Measurements from ENCODE around the gene ASTN2. TPM values are rescaled to one million over a fixed set of nuclear protein-coding genes. Genes with fewer than 3 reads are reported as not detected.

The ASTN2 gene
- total and polyA plus RNA-seq, 9 of the 15 experiments (the other 6 are each of a cell fraction or from before 2014, with no cell fraction given) = 0.56 to 3.5 (median 1.9) TPM

GRCh38 chr9:116504893-116505480 is 909.9 kb downstream of the ASTN2 start:
- no peak overlapping the region for H3K27ac ChIP-seq (ENCODE audit: extremely low read depth, low read depth, low read length)
- CTCF ChIA-PET (ENCODE audit: low intra/inter-chr PET ratio) = no interaction called here
- no peak overlapping the region for H3K4me3 ChIP-seq
- DNase-seq (ENCODE audit: extremely low read depth in 1 of 4, low spot score in 3 of 4) (no peak), FAIRE-seq (no peak), ATAC-seq (no peak)
- 16% methylated on average over 5 of the region's 5 CpGs for WGBS (ENCODE audit: insufficient coverage, low coverage, missing lambda C conversion rate)
- in situ Hi-C loops (cut with MboI) = no loop called here
- intact Hi-C loops (cut with micrococcal nuclease) = no loop called here
- H4K20me1 ChIP-seq (replicated peaks; ENCODE audit: control insufficient read depth, insufficient read depth, low read length) = no peaks in the 10 kb centered on the region
- POLR2A ChIA-PET = interaction anchor here (1.0 to 1.1 kb wide), 2 partner anchors 14 to 34 kb away, joined by 3 read pairs; no protein-coding TSS in a partner anchor
- no peaks in the 10 kb centered on the region for H3K79me2 ChIP-seq (ENCODE audit: control insufficient read depth, insufficient read depth, low read length)
- no TSS peak for BruUV-seq (replicated peaks)
- H3K27me3 ChIP-seq (ENCODE audit: control insufficient read depth in 2 of 2, insufficient read depth in 2 of 2, low read length in 2 of 2) = no peaks in the 10 kb centered on the region; a peak in 1 of 5 replicates
- H3K9me1 ChIP-seq (ENCODE audit: control insufficient read depth, insufficient read depth, low read length) = no peaks in the 10 kb centered on the region
- H3K9me3 ChIP-seq (replicated peaks; ENCODE audit: control insufficient read depth, insufficient read depth, low read depth, low read length) = no peaks in the 10 kb centered on the region
- H3K36me3 ChIP-seq (ENCODE audit: control insufficient read depth, insufficient read depth, low read length) = no peaks in the 10 kb centered on the region
- no peaks in the 10 kb centered on the region for H3K4me1 ChIP-seq (replicated peaks in 1 of 2; ENCODE audit: control insufficient read depth in 2 of 2, insufficient read depth in 2 of 2, low read length in 2 of 2)
- TF ChIP-seq CEBPB (tag; IDR thresholded peaks at IDR 0.05) (peak; percentile 92), PHB2 (IDR thresholded peaks at IDR 0.05; ENCODE audit: low read depth) (no peak), CEBPG (CRISPR knock-in tag; IDR thresholded peaks at IDR 0.05) (no peak), CEBPG (tag; conservative IDR thresholded peaks at IDR 0.05 in 1 of 2, IDR thresholded peaks at IDR 0.05 in 1 of 2) (peak; percentile 84 to 92)
- H3K9ac ChIP-seq (ENCODE audit: insufficient read depth in 1 of 2, low read depth in 2 of 2, low read length in 2 of 2) = no peak overlapping the region
- no peak overlapping the region for H2AFZ ChIP-seq (ENCODE audit: low read depth, low read length)
- no peak overlapping the region for H3K4me2 ChIP-seq (ENCODE audit: insufficient read depth, low read length)

GRCh38 chr9:116504081-116504480 is 910.8 kb downstream of the ASTN2 start:
- CTCF ChIA-PET (ENCODE audit: low intra/inter-chr PET ratio) = no interaction called here
- 6% methylated on average over 3 of the region's 3 CpGs for WGBS (ENCODE audit: insufficient coverage, low coverage, missing lambda C conversion rate)
- intact Hi-C loops (cut with micrococcal nuclease) = no loop called here
- ATAC-seq = no peak
- POLR2A ChIA-PET = interaction anchor here (1.1 kb wide), 1 partner anchor 13 kb away, joined by 3 read pairs; no protein-coding TSS in a partner anchor
- TF ChIP-seq FOXA1 (IDR thresholded peaks at IDR 0.05; ENCODE audit: borderline replicate concordance) = no peak
- Histone ChIP-seq H3K79me2 (ENCODE audit: control insufficient read depth, insufficient read depth, low read length) (no peaks in the 10 kb centered on the region), H3K36me3 (ENCODE audit: control insufficient read depth, insufficient read depth, low read length) (no peaks in the 10 kb centered on the region), H3K9ac (ENCODE audit: insufficient read depth in 1 of 2, low read depth in 2 of 2, low read length in 2 of 2) (no peak overlapping the region), H3K4me1 (replicated peaks in 1 of 2; ENCODE audit: control insufficient read depth in 2 of 2, insufficient read depth in 2 of 2, low read length in 2 of 2) (no peaks in the 10 kb centered on the region), H3K27ac (ENCODE audit: extremely low read depth, low read depth, low read length) (no peak overlapping the region), H3K27me3 (ENCODE audit: control insufficient read depth in 2 of 2, insufficient read depth in 2 of 2, low read length in 2 of 2) (no peaks in the 10 kb centered on the region; a peak in 1 of 5 replicates), H3K4me2 (ENCODE audit: insufficient read depth, low read length) (no peak overlapping the region), H3K9me3 (replicated peaks; ENCODE audit: control insufficient read depth, insufficient read depth, low read depth, low read length) (no peaks in the 10 kb centered on the region), H2AFZ (ENCODE audit: low read depth, low read length) (no peak overlapping the region), H3K4me3 (no peak overlapping the region), H3K9me1 (ENCODE audit: control insufficient read depth, insufficient read depth, low read length) (no peaks in the 10 kb centered on the region), H4K20me1 (replicated peaks; ENCODE audit: control insufficient read depth, insufficient read depth, low read length) (no peaks in the 10 kb centered on the region)
- BruUV-seq (replicated peaks) = no TSS peak
- in situ Hi-C loops (cut with MboI) = no loop called here
- FAIRE-seq = no peak
- DNase-seq (ENCODE audit: extremely low read depth in 1 of 4, low spot score in 3 of 4) = no peak

Data from K562 (cell line).